ENCODE results near the gene HECTD1. TPM values are rescaled to one million over a fixed set of nuclear protein-coding genes. Genes with fewer than 3 reads are reported as not detected.

The HECTD1 gene
- total RNA-seq, 1 donor from 2014 or later, result 153 TPM

DNA sequence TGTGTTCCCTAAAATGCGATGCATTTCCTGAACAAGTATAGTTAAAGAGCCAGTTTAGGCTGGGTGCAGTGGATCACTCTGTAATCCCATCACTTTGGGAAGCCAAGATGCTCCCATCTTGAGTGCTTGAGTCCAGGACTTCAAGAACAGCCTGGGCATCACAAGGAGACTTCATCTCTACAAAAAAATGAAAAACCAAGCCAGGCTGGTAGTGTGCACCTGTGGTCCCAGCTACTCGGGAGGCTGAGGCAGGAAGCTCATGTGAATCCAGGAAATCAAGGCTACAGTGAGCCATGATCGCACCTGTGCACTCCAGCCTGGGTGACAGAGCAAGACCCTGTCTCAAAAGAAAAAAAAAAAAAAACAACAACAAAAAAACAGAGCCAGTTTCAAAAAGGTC lies 26.3 kb downstream of the HECTD1 start:
- peaks cover 15% of the 10 kb centered on the region for H3K36me3 Mint-ChIP-seq
- Histone ChIP-seq H3K4me1 (no peaks in the 10 kb centered on the region), H3K9ac (no peak overlapping the region), H3K9me3 (ENCODE audit: low read depth) (no peaks in the 10 kb centered on the region), H3K36me3 (no peaks in the 10 kb centered on the region), H3F3A (ENCODE audit: low read depth) (no peaks in the 10 kb centered on the region), H3K27ac (no peak overlapping the region), H3K4me3 (no peak overlapping the region), H3K4me2 (no peak overlapping the region), H3K27me3 (no peaks in the 10 kb centered on the region), H3K79me2 (ENCODE audit: low read depth) (peaks cover 69% of the 10 kb centered on the region), H4K20me1 (ENCODE audit: low read depth) (no peaks in the 10 kb centered on the region), H2AFZ (replicated peaks) (no peak overlapping the region)
- no peak for DNase-seq (ENCODE audit: low spot score)
- H3K4me1 Mint-ChIP-seq, result no peaks in the 10 kb centered on the region
- no peaks in the 10 kb centered on the region for H3K9me3 Mint-ChIP-seq
- H3K4me3 Mint-ChIP-seq, result no peak overlapping the region
- H3K27ac Mint-ChIP-seq, result no peak overlapping the region
- no peaks in the 10 kb centered on the region for H3K27me3 Mint-ChIP-seq (ENCODE audit: insufficient read depth, low read depth)
- TF ChIP-seq EZH2phosphoT487 (IDR thresholded peaks at IDR 0.05), result no peak
- TF ChIP-seq EZH2 (IDR thresholded peaks at IDR 0.05), result no peak
- TF ChIP-seq, protein P1, sequence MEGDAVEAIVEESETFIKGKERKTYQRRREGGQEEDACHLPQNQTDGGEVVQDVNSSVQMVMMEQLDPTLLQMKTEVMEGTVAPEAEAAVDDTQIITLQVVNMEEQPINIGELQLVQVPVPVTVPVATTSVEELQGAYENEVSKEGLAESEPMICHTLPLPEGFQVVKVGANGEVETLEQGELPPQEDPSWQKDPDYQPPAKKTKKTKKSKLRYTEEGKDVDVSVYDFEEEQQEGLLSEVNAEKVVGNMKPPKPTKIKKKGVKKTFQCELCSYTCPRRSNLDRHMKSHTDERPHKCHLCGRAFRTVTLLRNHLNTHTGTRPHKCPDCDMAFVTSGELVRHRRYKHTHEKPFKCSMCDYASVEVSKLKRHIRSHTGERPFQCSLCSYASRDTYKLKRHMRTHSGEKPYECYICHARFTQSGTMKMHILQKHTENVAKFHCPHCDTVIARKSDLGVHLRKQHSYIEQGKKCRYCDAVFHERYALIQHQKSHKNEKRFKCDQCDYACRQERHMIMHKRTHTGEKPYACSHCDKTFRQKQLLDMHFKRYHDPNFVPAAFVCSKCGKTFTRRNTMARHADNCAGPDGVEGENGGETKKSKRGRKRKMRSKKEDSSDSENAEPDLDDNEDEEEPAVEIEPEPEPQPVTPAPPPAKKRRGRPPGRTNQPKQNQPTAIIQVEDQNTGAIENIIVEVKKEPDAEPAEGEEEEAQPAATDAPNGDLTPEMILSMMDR (IDR thresholded peaks at IDR 0.05), result no peak

DNA sequence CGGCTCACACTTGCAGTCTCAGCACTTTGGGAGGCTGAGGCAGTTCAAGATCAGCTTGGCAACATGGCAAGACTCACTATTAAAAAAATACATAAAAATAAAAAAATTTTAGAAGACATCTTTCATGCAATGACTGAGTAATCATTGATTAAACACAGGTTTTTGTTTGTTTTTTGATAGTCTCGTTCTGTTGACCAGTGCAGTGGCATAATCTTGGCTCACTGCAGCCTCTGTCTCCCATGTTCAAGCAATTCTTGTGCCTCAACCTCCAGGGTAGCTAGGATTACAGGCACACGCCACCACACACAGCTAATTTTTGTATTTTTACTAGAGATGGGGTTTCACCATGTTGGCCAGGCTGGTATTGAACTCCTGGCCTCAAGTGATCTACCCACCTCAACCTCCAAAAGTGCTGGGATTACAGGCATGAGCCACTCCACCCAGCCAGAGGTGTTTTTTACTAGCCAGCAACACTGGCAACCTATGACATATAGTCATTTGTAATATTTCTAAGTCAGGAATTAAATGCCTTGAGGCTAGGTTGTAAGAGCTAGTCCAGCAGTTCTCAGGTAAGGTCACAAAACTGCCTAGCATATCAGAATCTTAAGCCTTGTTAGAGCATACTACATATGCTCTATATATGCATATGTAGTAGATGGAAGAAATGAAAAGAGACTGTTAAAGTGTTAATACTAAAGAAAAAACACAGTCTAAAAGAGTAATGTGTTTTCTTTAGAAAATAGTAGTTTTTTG lies 27.1 kb downstream of the HECTD1 start:
- no peaks in the 10 kb centered on the region for H4K20me1 ChIP-seq (ENCODE audit: low read depth)
- no peak overlapping the region for H3K4me3 ChIP-seq
- H3K36me3 Mint-ChIP-seq, result peaks cover 10% of the 10 kb centered on the region
- H3F3A ChIP-seq (ENCODE audit: low read depth), result no peaks in the 10 kb centered on the region
- no peaks in the 10 kb centered on the region for H3K9me3 ChIP-seq (ENCODE audit: low read depth)
- H3K36me3 ChIP-seq, result no peaks in the 10 kb centered on the region
- no peaks in the 10 kb centered on the region for H3K4me1 ChIP-seq
- no peak overlapping the region for H3K4me3 Mint-ChIP-seq
- H3K4me1 Mint-ChIP-seq, result no peaks in the 10 kb centered on the region
- no peak overlapping the region for H3K4me2 ChIP-seq
- TF ChIP-seq, protein P1 (IDR thresholded peaks at IDR 0.05), result no peak
- TF ChIP-seq EZH2phosphoT487 (IDR thresholded peaks at IDR 0.05) (no peak), EZH2 (IDR thresholded peaks at IDR 0.05) (no peak)
- no peaks in the 10 kb centered on the region for H3K9me3 Mint-ChIP-seq
- H3K27me3 ChIP-seq, result no peaks in the 10 kb centered on the region
- no peak overlapping the region for H3K27ac ChIP-seq
- H3K27ac Mint-ChIP-seq, result no peak overlapping the region
- no peak overlapping the region for H3K9ac ChIP-seq
- H2AFZ ChIP-seq (replicated peaks), result no peak overlapping the region
- no peak for DNase-seq (ENCODE audit: low spot score)
- H3K27me3 Mint-ChIP-seq (ENCODE audit: insufficient read depth, low read depth), result no peaks in the 10 kb centered on the region
- peaks cover 61% of the 10 kb centered on the region for H3K79me2 ChIP-seq (ENCODE audit: low read depth)

DNA sequence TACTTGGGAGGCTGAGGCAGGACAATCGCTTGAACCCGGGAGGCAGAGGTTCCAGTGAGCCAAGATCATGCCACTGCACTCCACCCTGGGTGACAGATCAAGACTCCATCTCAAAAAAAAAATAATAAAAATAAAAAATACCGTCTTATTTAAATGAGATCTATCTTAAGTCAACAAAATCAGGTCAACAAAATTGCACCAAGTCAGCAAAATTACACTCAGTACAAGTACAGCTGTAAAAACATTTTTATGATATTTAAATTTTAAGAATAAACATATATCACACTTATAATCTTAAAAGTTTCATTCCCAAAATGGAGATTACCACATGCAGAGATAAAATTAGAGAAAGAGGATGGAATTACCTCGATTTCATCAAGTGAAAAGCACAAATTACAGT lies 33.2 kb downstream of the HECTD1 start:
- H3K9me3 Mint-ChIP-seq, result no peaks in the 10 kb centered on the region
- Histone ChIP-seq H3K36me3 (no peaks in the 10 kb centered on the region), H2AFZ (replicated peaks) (no peak overlapping the region), H3K4me1 (no peaks in the 10 kb centered on the region), H3K4me2 (no peak overlapping the region), H4K20me1 (ENCODE audit: low read depth) (no peaks in the 10 kb centered on the region), H3F3A (ENCODE audit: low read depth) (no peaks in the 10 kb centered on the region), H3K4me3 (no peak overlapping the region), H3K9me3 (ENCODE audit: low read depth) (no peaks in the 10 kb centered on the region), H3K9ac (no peak overlapping the region), H3K27me3 (no peaks in the 10 kb centered on the region), H3K79me2 (ENCODE audit: low read depth) (peaks cover 6% of the 10 kb centered on the region), H3K27ac (no peak overlapping the region)
- no peaks in the 10 kb centered on the region for H3K4me1 Mint-ChIP-seq
- peaks cover 33% of the 10 kb centered on the region for H3K36me3 Mint-ChIP-seq
- H3K27me3 Mint-ChIP-seq (ENCODE audit: insufficient read depth, low read depth), result no peaks in the 10 kb centered on the region
- no peak overlapping the region for H3K27ac Mint-ChIP-seq
- H3K4me3 Mint-ChIP-seq, result no peak overlapping the region
- no peak for TF ChIP-seq EZH2 (IDR thresholded peaks at IDR 0.05)
- no peak for DNase-seq (ENCODE audit: low spot score)

DNA sequence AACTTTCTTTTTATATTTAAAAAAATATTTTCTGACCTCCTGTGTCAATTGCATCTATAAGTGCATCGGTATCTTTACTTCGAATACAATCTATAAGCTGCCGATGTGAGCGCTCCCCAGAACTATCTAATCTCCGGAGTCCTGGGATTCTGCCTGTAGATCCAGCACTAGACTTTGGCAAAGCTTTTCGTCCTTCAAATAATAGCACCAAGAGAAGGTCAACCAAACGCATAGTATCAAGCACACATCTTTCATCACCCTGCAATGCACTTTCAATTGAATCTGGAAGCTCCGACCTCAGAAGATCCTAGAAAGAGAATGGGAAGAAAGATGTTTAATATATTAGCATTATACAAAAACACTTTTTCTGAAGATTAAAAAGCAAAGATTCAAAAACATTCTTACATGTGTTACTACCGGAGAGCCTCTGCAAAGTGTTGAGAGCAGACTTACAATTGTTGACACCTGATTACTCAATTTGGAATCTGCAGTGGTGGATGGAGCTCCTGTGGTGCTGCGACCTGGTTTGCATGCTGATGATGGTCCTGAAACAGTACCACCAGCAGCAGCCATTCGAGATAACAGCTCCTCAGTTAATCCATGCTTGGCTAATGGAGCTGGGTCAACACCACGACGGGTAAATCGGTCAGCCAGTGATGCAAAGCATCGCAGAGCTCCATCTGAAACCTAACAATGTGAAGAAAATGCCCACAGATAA lies 34.3 kb downstream of the HECTD1 start:
- no peaks in the 10 kb centered on the region for H3K9me3 ChIP-seq (ENCODE audit: low read depth)
- no peak overlapping the region for H3K4me3 ChIP-seq
- peaks cover 37% of the 10 kb centered on the region for H3K36me3 Mint-ChIP-seq
- no peak for DNase-seq (ENCODE audit: low spot score)
- H3K36me3 ChIP-seq, result peaks cover 3% of the 10 kb centered on the region
- H3K9ac ChIP-seq, result no peak overlapping the region
- H2AFZ ChIP-seq (replicated peaks), result no peak overlapping the region
- no peaks in the 10 kb centered on the region for H3K79me2 ChIP-seq (ENCODE audit: low read depth)
- H3F3A ChIP-seq (ENCODE audit: low read depth), result no peaks in the 10 kb centered on the region
- TF ChIP-seq, protein P1 (IDR thresholded peaks at IDR 0.05), result no peak
- no peak for TF ChIP-seq EZH2 (IDR thresholded peaks at IDR 0.05)
- no peak for TF ChIP-seq EZH2phosphoT487 (IDR thresholded peaks at IDR 0.05)
- H3K4me1 ChIP-seq, result no peaks in the 10 kb centered on the region
- H3K9me3 Mint-ChIP-seq, result no peaks in the 10 kb centered on the region
- H3K4me3 Mint-ChIP-seq, result no peak overlapping the region
- no peaks in the 10 kb centered on the region for H3K4me1 Mint-ChIP-seq
- no peaks in the 10 kb centered on the region for H3K27me3 ChIP-seq
- H3K4me2 ChIP-seq, result no peak overlapping the region
- no peak overlapping the region for H3K27ac ChIP-seq
- H4K20me1 ChIP-seq (ENCODE audit: low read depth), result no peaks in the 10 kb centered on the region
- H3K27me3 Mint-ChIP-seq (ENCODE audit: insufficient read depth, low read depth), result no peaks in the 10 kb centered on the region
- no peak overlapping the region for H3K27ac Mint-ChIP-seq

Data from neural progenitor cell (in vitro differentiated cells).